ENCODE measurements around the gene IRF7.

GRCh38 chr11:578276-579035 is 37.3 kb downstream of the IRF7 start:
- TF ChIP-seq CTCF (IDR thresholded peaks at IDR 0.05) (no peak), POLR2A (IDR thresholded peaks at IDR 0.05) (peak in 1 of 2 donors; percentile 36)
